Activated CD8-positive, alpha-beta memory T cell treated with anti-CD3 and anti-CD28 coated beads, Interleukin-2, amount 50 U/mL, for 24 hours (primary cell): ENCODE data around the gene LILRB3.
A peak's percentile ranks its signal among the peaks of the same experiment; 100 is the strongest.
"Not testable (repeated sequence)": the region's sequence is repeated elsewhere in the genome, so short reads cannot be mapped to it uniquely, and the experiment has no call there.

Source experiments
- DNase-seq: peaks from one replicate; pipeline ENCODE4 v3.0.0-alpha.2; 2020; ENCODE audit errors: extremely low read depth

Gene LILRB3

GRCh38 chr19:54189735-54190502, 32.9 kb downstream of the LILRB3 start:
- DNase-seq: peak; percentile 100

- no peak for DNase-seq
Measured at GRCh38 chr19:54189145-54189734, 33.6 kb downstream of the LILRB3 start, which contains the start of gene MBOAT7. TSS of gene MBOAT7 (minus strand) at chr19:54189580. CDS start at chr19:54188508, 1,072 bp downstream.

DNA sequence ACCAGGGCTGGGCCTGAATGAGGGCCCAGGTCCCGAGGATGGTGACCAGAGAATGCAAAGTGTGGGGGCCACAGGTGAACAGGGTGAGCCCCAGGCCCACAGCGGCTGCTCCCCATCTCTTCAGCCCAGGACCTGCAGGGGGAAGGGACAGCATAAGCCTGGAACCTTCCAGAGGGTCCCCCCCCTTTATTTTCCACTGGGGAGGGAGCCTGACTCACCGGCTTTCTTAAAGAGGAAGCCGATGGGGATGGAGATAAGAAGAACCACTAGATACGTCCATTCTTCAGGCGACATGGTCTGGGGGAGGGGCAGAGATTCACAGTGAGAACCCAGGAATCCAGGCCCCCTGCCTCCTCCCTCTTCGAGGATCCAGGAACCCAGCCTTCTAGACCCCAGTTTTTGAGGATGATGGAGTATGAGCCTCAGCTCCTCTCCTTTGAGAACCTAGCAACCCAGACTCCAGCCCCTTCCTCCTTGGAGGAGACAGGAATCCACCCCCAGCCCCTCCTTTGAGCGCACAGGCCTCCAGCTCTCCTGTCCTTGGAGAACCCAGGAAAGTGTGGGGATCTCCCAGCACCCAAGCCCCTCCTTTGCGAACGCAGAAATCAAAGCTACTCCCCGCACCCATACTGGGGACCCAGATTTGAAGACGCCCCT, 34.5 kb downstream of the LILRB3 start:
- DNase-seq: no peak

GRCh38 chr19:54186934-54187381, 35.8 kb downstream of the LILRB3 start:
- DNase-seq: no peak

GRCh38 chr19:54186351-54186750, 36.5 kb downstream of the LILRB3 start:
- no peak for DNase-seq

GRCh38 chr19:54183431-54183830, 39.4 kb downstream of the LILRB3 start:
- DNase-seq: no peak

DNA sequence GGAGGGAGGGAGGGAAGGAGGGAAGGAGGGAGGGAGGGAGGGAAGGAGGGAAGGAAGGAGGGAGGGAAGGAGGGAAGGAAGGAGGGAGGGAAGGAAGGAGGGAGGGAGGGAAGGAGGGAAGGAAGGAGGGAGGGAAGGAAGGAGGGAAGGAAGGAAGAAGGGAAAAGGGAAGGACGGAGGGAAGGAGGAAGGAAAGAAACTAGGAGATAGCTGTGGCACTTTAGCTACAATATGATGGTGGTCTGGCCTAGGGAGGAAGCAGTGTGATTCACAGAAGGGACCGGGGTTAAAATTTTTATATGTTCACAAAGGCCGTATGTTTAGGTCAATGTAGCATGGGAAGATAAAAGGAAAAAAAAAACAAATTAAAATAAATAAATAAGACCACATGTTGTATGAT, 40.9 kb downstream of the LILRB3 start:
- not testable (repeated sequence) for DNase-seq

DNA sequence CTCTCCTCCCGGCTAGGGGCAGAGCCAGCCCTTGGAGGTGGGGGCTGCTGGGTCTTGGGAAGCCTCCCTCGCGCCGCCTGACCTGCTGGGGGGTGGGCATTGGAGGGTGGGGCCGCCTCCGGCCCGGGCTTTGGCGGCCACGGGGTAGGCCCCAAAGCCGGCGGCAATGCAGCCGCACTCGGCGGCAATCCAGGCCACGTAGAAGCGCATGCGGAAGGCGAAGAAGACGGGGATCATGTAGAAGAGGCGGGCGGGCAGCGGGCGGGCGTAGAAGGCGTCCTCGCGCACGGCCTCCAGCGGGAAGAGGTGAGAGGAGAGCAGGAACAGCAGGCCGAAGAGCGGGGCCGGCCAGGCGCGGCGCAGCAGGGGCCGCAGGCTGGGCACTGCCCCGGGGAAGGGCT, 42.1 kb downstream of the LILRB3 start:
- DNase-seq: no peak

DNA sequence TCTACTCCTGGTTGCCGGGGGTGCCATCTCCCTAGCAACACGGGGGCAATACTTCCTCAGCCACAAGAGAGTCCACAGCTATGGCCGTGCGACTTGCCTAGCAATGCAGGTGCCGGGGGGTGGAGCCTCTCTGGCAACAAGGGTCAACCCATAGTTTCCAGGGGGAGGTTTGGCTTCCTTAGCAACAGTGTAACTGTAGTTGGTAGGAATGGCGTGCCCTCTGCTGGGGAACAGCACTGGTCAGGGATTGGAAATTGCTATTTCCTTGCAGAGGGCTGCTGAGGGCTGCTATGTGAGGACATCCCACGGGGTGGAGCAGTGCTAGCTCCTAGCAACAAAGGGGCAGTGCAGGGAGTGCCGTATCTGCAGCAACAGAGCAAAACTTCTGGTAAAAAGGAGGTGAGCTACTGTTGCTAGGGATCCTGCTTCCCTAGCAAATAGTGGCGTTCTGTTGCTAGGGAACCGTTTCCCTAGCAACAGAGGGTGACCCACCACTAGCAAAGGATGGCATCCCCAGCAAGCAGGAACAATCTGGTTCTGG, 42.8 kb downstream of the LILRB3 start:
- DNase-seq: no peak

GRCh38 chr19:54179262-54179852, 43.5 kb downstream of the LILRB3 start:
- no peak for DNase-seq

DNA sequence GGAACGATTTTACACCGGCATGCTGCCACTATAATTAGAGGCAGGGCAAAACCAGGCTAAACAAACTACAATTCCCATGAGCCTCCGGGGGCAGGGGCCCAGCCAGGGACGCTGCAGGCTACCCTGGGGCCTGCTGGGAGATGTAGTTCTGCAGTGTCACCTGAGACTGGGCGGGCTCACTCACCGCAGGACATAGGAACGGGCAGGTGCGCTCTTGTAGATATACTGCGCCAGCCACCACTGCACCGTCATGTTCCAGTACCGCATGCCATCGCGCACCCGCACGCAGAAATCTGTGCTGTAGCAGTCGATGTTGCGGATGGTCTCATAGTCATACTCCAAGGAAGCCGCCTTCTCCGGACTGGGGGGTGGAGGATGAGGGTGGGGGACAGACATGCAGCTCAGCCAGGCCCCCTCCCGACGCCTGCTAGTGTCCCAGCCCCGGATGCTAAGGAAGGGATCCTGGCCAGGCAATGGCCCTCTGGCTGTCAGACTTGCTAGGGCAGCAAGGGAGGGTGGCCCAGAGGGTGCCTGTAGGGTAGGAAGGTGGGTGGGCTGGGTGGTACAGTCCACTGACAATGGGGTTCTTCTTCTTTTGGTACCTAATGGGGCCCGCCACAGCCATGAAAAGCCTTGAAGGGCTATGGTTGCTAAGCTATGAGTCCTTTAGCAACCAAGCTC, 44.1 kb downstream of the LILRB3 start:
- DNase-seq: no peak

DNA sequence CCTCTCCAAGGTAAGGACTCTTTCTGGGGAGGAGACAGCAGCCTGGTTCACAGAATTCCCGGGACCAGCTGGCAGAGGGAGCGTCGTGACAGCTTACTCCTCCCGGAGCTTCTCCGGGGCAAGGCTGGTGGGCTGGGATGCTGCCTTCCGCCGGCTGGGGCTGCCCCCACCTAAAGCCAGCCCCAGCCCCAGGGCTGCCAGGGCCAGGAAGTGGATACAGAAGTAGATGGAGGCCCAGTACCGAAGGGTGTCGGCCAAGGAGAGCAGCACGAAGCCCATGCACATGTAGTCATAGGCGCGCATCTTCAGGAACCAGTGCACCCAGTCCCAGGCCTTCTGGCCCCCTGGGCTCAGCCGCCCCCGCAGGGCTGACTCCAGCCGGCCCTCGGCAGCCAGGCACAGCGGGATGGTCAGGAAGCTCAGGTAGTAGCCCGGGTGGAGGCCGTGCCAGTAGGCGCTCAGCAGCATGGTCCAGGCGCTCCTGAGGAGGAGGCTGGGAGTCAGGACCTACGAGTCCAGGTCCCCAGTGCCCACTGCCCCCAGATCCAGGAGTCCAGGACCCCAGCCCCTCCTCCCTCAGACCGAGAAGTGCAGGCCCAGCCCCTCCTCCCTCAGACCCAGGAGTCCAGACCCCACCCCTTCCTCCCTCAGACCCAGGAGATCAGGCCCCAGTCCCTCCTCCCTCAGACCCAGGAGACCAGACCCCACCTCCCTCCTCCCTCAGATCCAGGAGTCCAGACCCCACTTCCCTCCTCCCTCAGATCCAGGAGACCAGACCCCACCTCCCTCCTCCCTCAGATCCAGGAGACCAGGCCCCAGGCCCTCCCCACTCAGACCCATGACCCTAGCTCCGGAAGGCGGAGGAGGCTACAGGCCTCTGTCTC, 48.6 kb downstream of the LILRB3 start:
- DNase-seq: no peak

DNA sequence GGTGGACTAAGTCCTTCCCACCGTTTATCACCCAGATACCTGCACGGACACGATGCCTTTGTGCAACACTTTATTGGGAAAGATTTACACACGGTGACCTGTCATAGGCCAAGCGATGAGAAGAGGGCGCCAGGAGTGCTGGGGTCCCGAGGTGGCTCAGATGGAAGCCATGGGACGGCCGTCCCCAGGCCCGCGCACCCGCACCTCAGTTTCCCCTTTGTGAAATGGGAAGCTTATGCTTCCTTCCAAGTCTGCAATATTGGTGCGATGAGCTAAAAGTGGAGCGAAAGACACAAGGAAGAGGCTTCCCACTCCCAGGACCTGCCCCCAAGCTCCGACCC, 49.5 kb downstream of the LILRB3 start:
- DNase-seq: no peak

- DNase-seq: no peak
Measured at GRCh38 chr19:54172471-54173358, 50.1 kb downstream of the LILRB3 start, which contains the start of gene TMC4. TSS of gene TMC4 (minus strand) at chr19:54173160. CDS start at chr19:54173117, 43 bp downstream.

DNA sequence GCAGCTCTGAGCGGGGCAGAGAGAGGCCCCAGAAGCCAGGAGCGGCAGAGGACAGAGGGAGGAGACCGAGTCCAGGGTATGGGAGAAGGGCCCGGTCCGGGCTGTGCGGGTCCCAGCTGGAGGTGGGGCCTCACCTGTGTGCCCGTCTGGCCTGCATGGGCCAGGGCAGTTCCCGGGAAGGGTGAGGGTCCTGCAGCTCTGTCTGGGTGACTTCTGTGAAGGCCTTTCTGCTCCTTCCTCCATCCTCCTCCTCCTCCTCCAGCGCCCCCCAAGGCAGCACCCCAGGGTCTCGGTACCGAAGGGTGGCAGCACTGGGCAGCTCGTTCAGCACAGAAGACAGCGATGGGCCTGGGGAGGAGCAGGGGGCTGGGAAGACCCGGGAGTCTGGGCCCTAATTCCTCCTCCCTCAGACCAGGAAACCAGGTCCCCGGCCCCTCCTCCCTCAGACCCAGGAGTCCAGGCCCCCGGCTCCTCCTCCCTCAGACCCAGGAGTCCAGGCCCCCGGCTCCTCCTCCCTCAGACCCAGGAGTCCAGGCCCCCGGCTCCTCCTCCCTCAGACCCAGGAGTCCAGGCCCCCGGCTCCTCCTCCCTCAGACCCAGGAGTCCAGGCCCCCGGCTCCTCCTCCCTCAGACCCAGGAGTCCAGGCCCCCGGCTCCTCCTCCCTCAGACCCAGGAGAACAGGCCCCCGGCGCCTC, 50.9 kb downstream of the LILRB3 start:
- not testable (repeated sequence) for DNase-seq

GRCh38 chr19:54169149-54169740, 53.6 kb downstream of the LILRB3 start:
- no peak for DNase-seq

DNA sequence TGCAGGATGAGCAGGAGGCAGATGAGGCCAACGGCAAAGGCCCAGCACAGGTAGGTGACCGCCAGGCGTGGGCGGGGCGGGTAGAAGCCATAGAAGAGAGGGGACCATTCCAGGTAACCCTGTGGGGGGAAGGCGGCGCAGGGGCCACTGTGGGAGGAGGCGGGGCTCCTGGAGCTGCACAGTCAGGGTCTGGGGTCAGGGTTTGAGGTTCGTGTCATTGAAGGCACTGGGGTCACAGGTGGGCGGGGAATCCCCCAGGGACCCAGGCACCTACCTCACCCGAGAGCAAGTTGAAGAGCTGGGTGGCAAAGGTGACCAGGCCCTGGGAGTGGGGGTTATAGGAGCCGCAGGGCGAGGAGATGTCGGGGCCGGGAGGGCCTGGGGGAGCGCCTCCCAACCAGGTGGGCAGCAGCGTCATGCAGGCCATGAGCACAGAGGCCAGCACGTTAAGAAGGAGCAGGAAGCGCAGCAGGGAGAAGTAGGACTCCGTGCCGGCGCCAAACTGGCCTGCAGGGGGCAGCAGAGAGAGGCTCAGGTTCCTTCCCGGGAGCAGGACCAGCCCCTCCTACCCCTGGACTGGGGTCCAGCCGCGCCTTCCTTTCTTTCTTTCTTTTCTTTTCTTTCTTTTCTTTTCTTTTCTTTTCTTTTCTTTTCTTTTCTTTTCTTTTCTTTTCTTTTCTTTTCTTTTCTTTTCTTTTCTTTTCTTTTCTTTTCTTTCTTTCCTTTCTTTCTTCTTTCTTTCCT, 54.5 kb downstream of the LILRB3 start:
- peak; percentile 80 for DNase-seq
